ELF-1 (cell line): ENCODE results near the gene ZBED3.

Experiments used
- DNase-seq: peaks from one replicate; pipeline ENCODE4 v3.0.0-alpha.2; 2016; ENCODE audit warnings: low read depth, low spot score

The ZBED3 gene

DNA sequence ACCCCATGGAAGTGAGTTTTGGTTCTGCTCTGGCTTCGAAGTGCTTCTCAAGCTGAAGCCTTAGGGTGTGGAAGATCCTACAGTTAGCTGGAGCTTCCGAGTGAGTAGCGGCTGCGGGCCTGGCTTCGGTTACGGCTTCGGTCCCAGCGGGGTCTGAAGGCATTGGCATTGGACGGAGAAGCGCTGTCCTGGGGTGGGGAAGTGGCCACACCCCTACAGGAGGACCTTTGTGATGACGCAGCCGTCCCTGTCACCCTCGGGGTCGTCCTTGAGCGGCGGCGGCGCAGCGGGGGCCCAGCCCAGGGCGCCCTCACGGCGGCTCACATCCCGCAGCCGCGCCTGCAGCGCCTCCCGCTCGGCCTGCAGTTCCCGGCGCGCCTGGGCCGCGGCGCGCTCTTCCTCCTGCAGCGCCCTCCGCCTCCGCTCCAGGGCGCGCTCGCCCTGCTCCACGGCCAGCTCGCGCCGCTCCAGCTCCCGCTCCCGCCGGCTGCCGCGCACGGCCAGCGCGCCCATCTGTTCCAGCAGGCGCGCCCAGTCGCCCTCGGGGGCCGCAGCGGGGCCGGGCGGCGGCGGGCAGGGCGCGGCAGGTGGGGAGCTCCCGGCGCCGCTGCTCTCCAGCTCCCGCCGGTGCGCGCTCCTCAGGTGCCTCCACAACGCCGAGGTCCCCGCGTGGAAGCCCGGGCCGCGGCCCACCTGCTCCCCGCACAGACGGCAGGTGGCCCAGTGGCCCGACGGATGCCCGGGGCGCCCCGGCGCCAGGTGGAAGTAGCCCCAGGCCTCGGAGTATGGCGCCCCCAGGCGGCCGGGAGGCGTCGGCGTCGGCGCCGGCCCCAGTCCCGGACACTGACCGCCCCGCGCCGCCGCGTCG is 9.9 kb downstream of the ZBED3 start:
- peak; percentile 77 for DNase-seq

DNA sequence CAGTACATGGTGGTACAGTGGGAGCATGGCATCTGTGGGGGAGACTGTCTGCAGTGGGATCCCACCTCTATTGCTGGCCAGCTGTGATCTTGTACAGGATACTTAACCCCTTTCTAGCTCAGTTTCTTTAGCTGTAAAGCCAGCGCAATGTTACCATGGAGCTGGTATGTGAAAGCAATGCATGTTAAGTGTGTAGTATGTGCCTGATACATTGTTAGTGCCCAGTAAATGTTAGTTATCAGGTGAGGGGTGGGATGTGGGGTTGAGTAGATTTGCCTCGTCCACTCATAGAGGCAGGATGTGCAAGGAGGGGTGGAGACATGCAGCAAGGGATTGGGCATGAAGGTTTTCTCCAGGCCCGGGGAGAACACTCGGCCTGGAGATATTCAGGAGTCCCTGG is 12.3 kb downstream of the ZBED3 start:
- DNase-seq: no peak

GRCh38 chr5:77073667-77074066 is 13.4 kb downstream of the ZBED3 start:
- no peak for DNase-seq

GRCh38 chr5:77066823-77067442 is 20.2 kb downstream of the ZBED3 start:
- DNase-seq: no peak

DNA sequence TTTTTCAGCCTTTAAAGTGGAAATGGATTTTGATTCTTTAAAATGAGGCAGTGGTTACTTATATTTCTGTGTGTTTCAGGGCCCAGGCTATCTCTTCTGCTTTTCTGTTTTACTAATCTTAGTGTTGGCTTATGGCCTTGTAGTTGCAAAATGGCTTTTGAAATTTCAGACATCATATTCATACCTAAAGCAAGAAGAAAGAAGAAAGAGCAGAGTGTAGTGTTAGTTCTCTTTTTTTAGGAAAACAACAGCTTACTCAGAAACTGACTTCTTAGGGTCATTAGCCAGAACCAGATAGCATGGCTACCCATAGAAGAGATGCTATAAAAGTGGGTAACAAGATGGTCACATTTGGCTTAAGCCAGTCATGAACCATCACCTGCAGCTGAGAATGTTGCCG is 20.9 kb downstream of the ZBED3 start:
- DNase-seq: no peak

GRCh38 chr5:77065256-77065655 is 21.8 kb downstream of the ZBED3 start:
- DNase-seq: no peak

- DNase-seq: no peak
Observed at GRCh38 chr5:77064040-77064439, 23.0 kb downstream of the ZBED3 start.

DNA sequence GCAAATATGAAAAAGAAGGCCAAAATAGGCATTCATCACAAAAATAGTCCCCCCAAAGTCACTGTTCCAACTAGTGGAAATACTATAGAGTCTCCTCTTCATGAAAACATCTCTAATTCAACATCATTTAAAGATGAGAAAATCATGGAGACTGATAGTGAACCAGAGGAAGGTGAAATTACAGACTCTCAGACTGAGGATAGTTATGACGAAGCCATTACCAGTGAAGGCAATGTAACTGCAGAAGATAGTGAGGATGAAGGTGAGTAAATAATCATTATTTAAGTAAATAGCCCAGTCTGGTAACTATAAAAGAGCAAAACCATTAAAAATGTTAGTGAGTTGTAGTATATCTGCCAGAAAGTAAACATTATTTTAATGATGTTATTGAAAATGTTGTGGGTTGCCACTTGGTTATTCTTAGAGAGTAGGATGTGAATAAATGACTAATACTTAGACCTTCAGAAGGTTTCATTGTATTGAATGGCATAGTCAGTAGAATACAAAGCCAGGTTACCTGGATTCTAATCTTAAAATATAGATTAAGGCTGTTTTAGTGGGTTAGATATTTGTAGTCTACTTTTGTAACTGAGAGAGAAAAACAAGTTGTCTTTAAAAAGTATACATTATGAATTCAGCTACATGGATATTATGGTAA is 40.5 kb downstream of the ZBED3 start:
- DNase-seq: no peak

GRCh38 chr5:77035950-77036349 is 51.1 kb downstream of the ZBED3 start:
- no peak for DNase-seq

DNA sequence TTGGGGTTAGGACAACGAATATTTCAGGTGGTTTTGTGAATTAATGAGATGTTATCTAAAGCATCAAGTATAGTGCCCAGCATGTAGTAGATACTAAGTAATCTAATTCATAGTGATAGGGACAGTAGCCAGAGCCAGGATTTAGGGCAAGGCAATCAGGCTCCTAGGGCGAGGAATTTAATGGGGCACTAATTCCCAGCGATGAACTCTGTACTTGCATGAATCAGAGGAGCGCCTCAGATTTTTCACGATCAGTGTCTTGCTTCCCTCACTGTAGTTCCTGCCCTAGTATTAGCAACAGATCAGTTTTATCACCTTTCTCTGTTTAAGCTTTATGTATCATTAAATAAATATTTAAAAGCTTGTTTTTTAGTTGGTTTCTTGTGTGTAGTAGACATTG is 53.7 kb downstream of the ZBED3 start:
- no peak for DNase-seq

DNA sequence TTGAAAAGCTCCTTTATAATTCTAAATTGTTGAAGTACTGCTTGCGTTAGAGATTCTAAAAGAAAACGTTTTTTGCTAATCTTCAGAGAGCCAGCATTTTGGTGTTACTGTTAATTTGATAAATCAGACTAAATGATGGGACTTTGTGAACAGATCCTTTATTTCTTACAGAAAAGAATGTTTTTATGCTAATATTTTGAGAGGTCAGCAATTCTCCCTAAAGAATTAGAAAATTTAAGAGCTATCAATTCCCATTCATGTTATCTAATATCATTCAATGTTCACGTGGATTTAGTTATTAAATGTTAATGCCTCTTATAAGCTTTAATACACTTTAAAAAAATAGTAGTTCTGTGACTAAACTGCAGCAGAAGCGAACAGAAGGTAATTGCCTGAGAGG is 54.5 kb downstream of the ZBED3 start:
- DNase-seq: no peak

GRCh38 chr5:77031891-77032290 is 55.2 kb downstream of the ZBED3 start:
- DNase-seq: peak; percentile 2

DNA sequence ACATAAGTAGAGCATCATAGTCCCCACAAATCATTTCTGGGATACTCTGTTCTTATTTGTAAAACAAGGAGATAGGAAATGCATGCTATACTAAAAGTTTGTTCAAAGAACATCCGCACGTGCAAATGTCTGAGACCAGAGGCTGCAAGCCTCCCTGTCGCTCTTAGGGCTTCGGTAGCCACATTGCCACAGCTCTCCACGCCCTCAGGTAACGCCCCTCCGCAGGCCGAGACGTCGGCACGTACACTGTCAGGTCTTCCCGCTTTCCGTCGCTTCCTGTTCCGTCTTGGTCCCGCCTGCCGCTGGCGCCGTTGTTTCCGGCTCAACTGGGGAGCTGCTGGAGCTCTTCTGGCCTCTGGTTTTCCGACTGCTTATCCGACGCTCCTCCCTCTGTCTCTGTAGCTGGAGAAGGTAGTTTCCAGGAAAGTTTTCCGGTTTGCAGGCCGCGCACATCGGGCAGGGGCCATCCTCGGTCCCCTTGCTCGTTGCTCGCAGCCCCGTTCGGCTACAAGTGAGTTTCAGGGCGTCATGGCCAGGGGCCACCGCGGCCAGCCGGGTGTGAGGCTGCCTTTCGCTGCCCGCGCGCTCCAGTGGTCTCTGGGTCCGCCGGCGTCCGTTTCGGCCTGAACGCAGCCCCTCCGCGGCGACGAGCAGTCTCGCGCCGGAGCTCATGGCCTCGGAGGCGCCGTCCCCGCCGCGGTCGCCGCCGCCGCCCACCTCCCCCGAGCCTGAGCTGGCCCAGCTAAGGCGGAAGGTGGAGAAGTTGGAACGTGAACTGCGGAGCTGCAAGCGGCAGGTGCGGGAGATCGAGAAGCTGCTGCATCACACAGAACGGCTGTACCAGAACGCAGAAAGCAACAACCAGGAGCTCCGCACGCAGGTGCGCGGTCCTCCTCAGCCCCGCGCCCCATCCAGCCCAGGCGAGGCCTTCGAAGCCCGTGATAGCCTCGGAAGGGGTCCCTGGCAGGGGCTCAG is 56.7 kb downstream of the ZBED3 start, which contains the start of gene AGGF1:
TSS of gene AGGF1 (plus strand) at position 308 of the 975 bp plus-strand sequence. CDS start at position 671, 363 bp downstream.
- peak; percentile 95 for DNase-seq

DNA sequence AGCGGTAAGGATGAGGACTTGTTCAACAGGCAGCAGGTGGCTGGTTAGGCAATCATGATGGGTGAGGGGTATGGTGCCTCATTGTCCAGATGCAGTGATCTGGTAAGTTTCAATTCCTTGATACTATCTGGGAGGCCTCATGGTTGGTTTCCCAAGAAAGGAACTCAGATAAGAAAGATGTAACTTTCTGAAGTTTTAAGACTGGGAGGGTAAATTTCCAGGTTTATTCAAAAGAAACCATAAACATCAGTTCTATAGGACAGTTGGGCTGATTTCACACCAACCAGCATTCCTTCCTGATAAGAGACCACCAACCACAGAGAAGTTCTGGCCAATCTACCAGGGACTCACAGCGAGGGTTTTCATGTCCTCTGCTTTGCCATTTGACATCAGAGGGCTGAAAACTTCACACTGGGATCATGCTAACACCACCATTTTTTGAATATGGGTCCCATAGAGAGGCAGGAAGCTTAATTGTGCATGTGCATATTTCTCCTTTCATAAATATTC is 57.7 kb downstream of the ZBED3 start:
- no peak for DNase-seq

DNA sequence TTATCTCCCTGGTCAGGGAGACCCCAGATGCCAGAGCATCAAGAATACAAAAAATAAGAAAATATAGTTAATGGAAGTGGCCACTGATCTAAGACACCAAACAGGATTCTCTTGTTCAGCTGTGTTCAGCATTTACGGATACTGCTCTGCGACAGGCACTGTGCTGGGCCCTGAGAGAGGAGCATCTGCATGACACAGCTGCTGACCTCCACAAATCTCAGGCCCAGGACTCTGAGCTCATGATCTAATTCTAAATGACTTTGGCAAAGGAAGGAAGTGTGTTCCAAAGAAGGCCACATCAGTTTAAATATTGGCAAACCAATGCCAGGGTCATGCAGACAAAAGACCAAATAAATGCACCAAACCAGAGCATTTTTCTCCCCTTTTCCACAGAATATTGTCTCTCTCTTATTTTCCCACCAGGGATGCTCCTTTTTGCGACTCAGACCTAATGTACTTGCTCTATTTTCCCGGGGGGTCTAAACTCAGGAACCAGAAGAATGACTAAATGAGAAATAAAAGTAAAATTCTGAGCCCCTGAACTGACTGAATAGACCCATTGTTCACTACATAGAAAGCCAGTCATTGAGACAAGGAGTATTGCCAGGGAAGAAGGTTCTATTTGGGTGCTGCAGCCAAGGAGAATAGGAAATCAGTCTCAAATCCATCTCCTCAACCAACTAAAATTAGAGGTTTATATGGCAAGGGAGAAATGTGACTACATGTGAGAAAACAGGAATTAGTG is 58.3 kb downstream of the ZBED3 start:
- no peak for DNase-seq

DNA sequence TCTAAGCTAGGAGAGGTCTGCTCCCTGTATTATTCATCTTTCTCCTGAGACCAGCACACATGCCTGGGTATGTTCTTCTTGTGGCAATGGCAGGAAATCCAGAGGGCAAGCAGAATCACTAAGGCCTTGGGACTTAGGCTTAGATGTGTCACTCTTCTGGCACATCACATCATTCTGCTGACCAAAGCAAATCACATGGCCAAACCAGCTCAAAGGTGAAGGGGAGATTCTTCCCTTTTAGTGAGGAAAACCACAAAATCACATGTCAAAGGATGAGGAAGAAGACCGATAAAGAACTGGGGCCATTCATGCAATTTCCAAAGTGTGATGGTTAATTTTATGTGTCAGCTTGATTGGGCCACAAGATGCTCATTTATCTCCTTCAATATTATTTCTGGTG is 62.6 kb downstream of the ZBED3 start:
- no peak for DNase-seq

DNA sequence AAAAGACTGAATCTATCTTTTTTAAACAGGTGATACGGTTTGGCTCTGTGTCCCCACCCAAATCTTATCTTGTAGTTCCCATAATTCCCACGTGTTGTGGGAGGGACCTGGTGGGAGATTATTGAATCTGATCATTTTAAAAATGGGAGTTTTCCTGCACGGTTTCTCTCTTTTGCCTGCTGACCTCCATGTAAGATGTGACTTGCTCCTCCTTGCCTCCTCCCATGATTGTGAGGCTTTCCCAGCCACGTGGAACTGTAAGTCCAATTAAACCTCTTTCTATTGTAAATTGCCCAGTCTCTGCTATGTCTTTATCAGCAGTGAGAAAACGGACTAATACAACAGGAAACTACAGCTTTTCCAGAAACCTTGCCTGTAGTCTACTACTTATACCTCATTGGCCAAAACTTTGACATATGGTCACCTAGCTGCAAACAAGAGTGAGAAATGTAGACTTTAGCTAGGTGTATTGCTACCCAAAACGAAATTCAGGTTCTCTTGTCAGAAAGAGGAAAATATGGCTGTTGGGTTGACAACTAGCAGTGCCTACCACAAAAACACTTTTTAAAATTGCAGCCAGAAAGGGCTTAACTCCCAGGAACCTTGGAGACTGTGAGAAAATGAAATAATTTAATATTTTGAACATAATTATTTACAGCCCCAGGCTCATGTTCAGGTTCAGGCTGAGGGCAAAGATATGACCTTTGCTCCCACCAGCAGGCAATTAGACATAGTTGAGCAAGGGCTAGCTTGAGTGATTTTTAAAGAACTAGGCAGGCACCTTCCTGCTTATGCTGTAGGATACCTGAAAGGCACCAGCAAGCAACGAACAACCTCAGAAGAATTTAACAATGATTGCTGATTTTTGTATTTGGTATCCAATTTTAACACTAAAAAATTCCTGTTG is 64.3 kb downstream of the ZBED3 start:
- no peak for DNase-seq
